ENCODE measurements around the gene EPAS1. TPM values are rescaled to one million over a fixed set of nuclear protein-coding genes. Genes with fewer than 3 reads are reported as not detected.

The EPAS1 gene
- total RNA-seq, 1 experiment from 2014 or later, result 43.2 TPM

GRCh38 chr2:46340740-46341420 is 43.7 kb downstream of the EPAS1 start:
- no peak overlapping the region for H3K27ac ChIP-seq (ENCODE audit: low read length)
- H3F3A ChIP-seq (ENCODE audit: low read length, unreplicated experiment), result no peaks in the 10 kb centered on the region
- H2AFZ ChIP-seq (ENCODE audit: low read length), result no peak overlapping the region
- BruUV-seq (replicated peaks), result no TSS peak
- TF ChIP-seq EZH2 (IDR thresholded peaks at IDR 0.05; ENCODE audit: low read length, unreplicated experiment) (no peak), EZH2phosphoT487 (IDR thresholded peaks at IDR 0.05; ENCODE audit: borderline replicate concordance, low read length) (no peak), CTCF (conservative IDR thresholded peaks at IDR 0.05; ENCODE audit: low read depth, low read length) (no peak)
- H3K4me3 ChIP-seq (ENCODE audit: low read length), result no peak overlapping the region
- no peak overlapping the region for H3K4me2 ChIP-seq (ENCODE audit: low read length)
- H3K27me3 ChIP-seq (ENCODE audit: low read length), result no peaks in the 10 kb centered on the region
- POLR2A ChIA-PET (ENCODE audit: unreplicated experiment), result no interaction called here
- peaks cover 9% of the 10 kb centered on the region for H3K4me1 ChIP-seq (ENCODE audit: insufficient read depth, low read length)
- DNase-seq (no peak), ATAC-seq (no peak)
- no peaks in the 10 kb centered on the region for H3K36me3 ChIP-seq (ENCODE audit: low read depth, low read length)
- no peaks in the 10 kb centered on the region for H3K9me2 ChIP-seq (replicated peaks; ENCODE audit: low read length)
- intact Hi-C loops (cut with micrococcal nuclease), result no loop called here
- H4K20me1 ChIP-seq (ENCODE audit: low read length), result peaks cover 4% of the 10 kb centered on the region; the same call in 1 of the 2 replicates
- H3K9ac ChIP-seq (ENCODE audit: low read length), result no peak overlapping the region
- CTCF ChIA-PET, result no interaction called here
- H3K79me2 ChIP-seq (ENCODE audit: low read length), result peaks cover 56% of the 10 kb centered on the region
- no peaks in the 10 kb centered on the region for H3K9me3 ChIP-seq (ENCODE audit: low read length)

GRCh38 chr2:46342566-46343315 is 45.5 kb downstream of the EPAS1 start:
- Histone ChIP-seq H3K9me3 (ENCODE audit: low read length) (no peaks in the 10 kb centered on the region), H2AFZ (ENCODE audit: low read length) (no peak overlapping the region), H3K36me3 (ENCODE audit: low read depth, low read length) (no peaks in the 10 kb centered on the region; the same call in 1 of the 2 replicates), H3K27me3 (ENCODE audit: low read length) (no peaks in the 10 kb centered on the region), H3K4me1 (ENCODE audit: insufficient read depth, low read length) (no peaks in the 10 kb centered on the region), H3F3A (ENCODE audit: low read length, unreplicated experiment) (no peaks in the 10 kb centered on the region), H4K20me1 (ENCODE audit: low read length) (0 out of 2 replicates have a peak, but pooled peaks cover 6% of the 10 kb centered on the region), H3K4me2 (ENCODE audit: low read length) (no peak overlapping the region), H3K4me3 (ENCODE audit: low read length) (no peak overlapping the region), H3K9ac (ENCODE audit: low read length) (no peak overlapping the region), H3K79me2 (ENCODE audit: low read length) (peaks cover 38% of the 10 kb centered on the region), H3K9me2 (replicated peaks; ENCODE audit: low read length) (no peaks in the 10 kb centered on the region), H3K27ac (ENCODE audit: low read length) (no peak overlapping the region)
- ATAC-seq (no peak), DNase-seq (no peak)
- no peak for TF ChIP-seq CTCF (conservative IDR thresholded peaks at IDR 0.05; ENCODE audit: low read depth, low read length)
- TF ChIP-seq EZH2phosphoT487 (IDR thresholded peaks at IDR 0.05; ENCODE audit: borderline replicate concordance, low read length), result no peak
- TF ChIP-seq EZH2 (IDR thresholded peaks at IDR 0.05; ENCODE audit: low read length, unreplicated experiment), result no peak
- BruUV-seq (replicated peaks), result no TSS peak
- POLR2A ChIA-PET (ENCODE audit: unreplicated experiment), result no interaction called here
- intact Hi-C loops (cut with micrococcal nuclease), result no loop called here
- CTCF ChIA-PET, result no interaction called here

GRCh38 chr2:46344706-46345105 is 47.5 kb downstream of the EPAS1 start:
- no peaks in the 10 kb centered on the region; the same call in 1 of the 2 replicates for H3K36me3 ChIP-seq (ENCODE audit: low read depth, low read length)

More at GRCh38 chr2:46344706-46345105, 47.5 kb downstream of the EPAS1 start:
- no peaks in the 10 kb centered on the region for H3K9me2 ChIP-seq (replicated peaks; ENCODE audit: low read length)
- no peak for ATAC-seq
- no peak for TF ChIP-seq CTCF (conservative IDR thresholded peaks at IDR 0.05; ENCODE audit: low read depth, low read length)
- no peak for TF ChIP-seq EZH2 (IDR thresholded peaks at IDR 0.05; ENCODE audit: low read length, unreplicated experiment)
- no peak for TF ChIP-seq EZH2phosphoT487 (IDR thresholded peaks at IDR 0.05; ENCODE audit: borderline replicate concordance, low read length)
- no peak for DNase-seq
- intact Hi-C loops (cut with micrococcal nuclease), result no loop called here
- H3K4me3 ChIP-seq (ENCODE audit: low read length), result no peak overlapping the region
- no peak overlapping the region for H3K27ac ChIP-seq (ENCODE audit: low read length)
- POLR2A ChIA-PET (ENCODE audit: unreplicated experiment), result no interaction called here
- peaks cover 19% of the 10 kb centered on the region; the same call in 1 of the 2 replicates for H3K79me2 ChIP-seq (ENCODE audit: low read length)
- no peak overlapping the region for H3K4me2 ChIP-seq (ENCODE audit: low read length)
- no peaks in the 10 kb centered on the region for H3K27me3 ChIP-seq (ENCODE audit: low read length)
- 0 out of 2 replicates have a peak, but pooled peaks cover 6% of the 10 kb centered on the region for H4K20me1 ChIP-seq (ENCODE audit: low read length)
- no peaks in the 10 kb centered on the region for H3F3A ChIP-seq (ENCODE audit: low read length, unreplicated experiment)
- no peaks in the 10 kb centered on the region for H3K9me3 ChIP-seq (ENCODE audit: low read length)
- H2AFZ ChIP-seq (ENCODE audit: low read length), result no peak overlapping the region
- CTCF ChIA-PET, result no interaction called here
- H3K9ac ChIP-seq (ENCODE audit: low read length), result no peak overlapping the region
- no peaks in the 10 kb centered on the region for H3K4me1 ChIP-seq (ENCODE audit: insufficient read depth, low read length)
- no TSS peak for BruUV-seq (replicated peaks)
